ENCODE measurements around the gene SDCCAG8.

Gene SDCCAG8

GRCh38 chr1:243253211-243253925 is 2.5 kb upstream of the SDCCAG8 start:
- DNase-seq, result no peak
- H3K27me3 ChIP-seq, result no peaks in the 10 kb centered on the region
- no peaks in the 10 kb centered on the region for H3K9me3 ChIP-seq
- peak overlapping the region; percentile 97 for H3K4me3 ChIP-seq (ENCODE audit: low read depth, low read length)
- H3K36me3 ChIP-seq, result peaks cover 2% of the 10 kb centered on the region
- no peaks in the 10 kb centered on the region for H3K4me1 ChIP-seq
- no peak for TF ChIP-seq CTCF (IDR thresholded peaks at IDR 0.05; ENCODE audit: low read depth, low read length)

- no peaks in the 10 kb centered on the region for H3K4me1 ChIP-seq
Measured at GRCh38 chr1:243253926-243254232, 2.0 kb upstream of the SDCCAG8 start.

GRCh38 chr1:243254233-243254926 is 1.5 kb upstream of the SDCCAG8 start:
- Histone ChIP-seq H3K4me3 (ENCODE audit: low read depth, low read length) (peak overlapping the region; percentile 97), H3K4me1 (no peaks in the 10 kb centered on the region), H3K27me3 (no peaks in the 10 kb centered on the region), H3K36me3 (peaks cover 2% of the 10 kb centered on the region), H3K9me3 (no peaks in the 10 kb centered on the region)
- peak; percentile 65 for DNase-seq
- no peak for TF ChIP-seq CTCF (IDR thresholded peaks at IDR 0.05; ENCODE audit: low read depth, low read length)

More at GRCh38 chr1:243253926-243254232, 2.0 kb upstream of the SDCCAG8 start:
- Histone ChIP-seq H3K4me3 (ENCODE audit: low read depth, low read length) (peak overlapping the region; percentile 97), H3K36me3 (peaks cover 2% of the 10 kb centered on the region), H3K27me3 (no peaks in the 10 kb centered on the region), H3K9me3 (no peaks in the 10 kb centered on the region)
- no peak for TF ChIP-seq CTCF (IDR thresholded peaks at IDR 0.05; ENCODE audit: low read depth, low read length)
- no peak for DNase-seq

GRCh38 chr1:243254927-243255790 is 682 bp upstream of the SDCCAG8 start, which contains the start of gene CEP170:
Gene CEP170 (minus strand): TSS chr1:243255281. CDS start chr1:243225280, 30,001 bp downstream.
- TF ChIP-seq CTCF (IDR thresholded peaks at IDR 0.05; ENCODE audit: low read depth, low read length), result no peak
- Histone ChIP-seq H3K36me3 (peaks cover 2% of the 10 kb centered on the region; the same call in 1 of the 2 replicates), H3K4me3 (ENCODE audit: low read depth, low read length) (peak within 1 kb of the TSS; percentile 97), H3K27me3 (no peaks in the 10 kb centered on the region), H3K9me3 (no peaks in the 10 kb centered on the region), H3K4me1 (no peaks in the 10 kb centered on the region)
- DNase-seq, result peak; percentile 99

- TF ChIP-seq CTCF (IDR thresholded peaks at IDR 0.05; ENCODE audit: low read depth, low read length), result no peak
- Histone ChIP-seq H3K36me3 (peaks cover 2% of the 10 kb centered on the region; the same call in 1 of the 2 replicates), H3K27me3 (no peaks in the 10 kb centered on the region), H3K9me3 (no peaks in the 10 kb centered on the region), H3K4me1 (no peaks in the 10 kb centered on the region), H3K4me3 (ENCODE audit: low read depth, low read length) (peak overlapping the region; percentile 97)
- no peak for DNase-seq
Measured at GRCh38 chr1:243256590-243256989, 749 bp downstream of the SDCCAG8 start.

Data from BE2C (cell line).